Right lobe of liver (tissue), 6 donors: ENCODE measurements around the gene PPAN. TPM values are rescaled to one million over a fixed set of nuclear protein-coding genes. Genes with fewer than 3 reads are reported as not detected.
A peak's percentile ranks its signal among the peaks of the same experiment; 100 is the strongest.

Source experiments
- ATAC-seq, 4 donors: fragments of 200-7000 bp; cut with Tn5 transposase; one replicate each; pipeline ENCODE4 v1.9.1; 2020; ENCODE audit warnings: mild to moderate bottlenecking in 4 of 4, moderate library complexity in 4 of 4
- DNase-seq, 3 donors: peaks; one replicate each; pipeline ENCODE4 v3.0.0-alpha.2; 2020
- H3K27ac ChIP-seq, 3 donors: fragments of 200-600 bp; one replicate each; pipeline ENCODE4 v1.8.0; 2022
- H3K27me3 ChIP-seq, 2 donors: fragments of 200-600 bp; one replicate each; pipeline ENCODE4 v1.8.0; 2022
- H3K36me3 ChIP-seq, 4 donors: fragments of 200-600 bp; sonication (generic) in 1 of 4; one replicate each; pipeline versions ENCODE4 v1.5.1 to v1.8.0; 2017 to 2022; ENCODE audit warnings: control low read depth in 1 of 4
- H3K4me1 ChIP-seq, 4 donors: fragments of 200-600 bp; sonication (generic) in 1 of 4; one replicate each; pipeline versions ENCODE4 v1.5.1 to v1.8.0; 2017 to 2022; ENCODE audit warnings: control low read depth in 1 of 4
- H3K4me3 ChIP-seq, 3 donors: fragments of 200-600 bp; one replicate each; pipeline ENCODE4 v1.8.0; 2022
- H3K9me3 ChIP-seq, 4 donors: fragments of 200-600 bp; sonication (generic) in 1 of 4; one replicate each; pipeline versions ENCODE4 v1.5.1 to v1.8.0; 2017 to 2022; ENCODE audit warnings: control low read depth in 1 of 4
- POLR2A ChIP-seq: fragments of 450-650 bp; IDR thresholded peaks from one replicate; pipeline ENCODE4 v1.6.1; 2017; ENCODE audit warnings: antibody characterized with exemption, mild to moderate bottlenecking
- WGBS: methylation state at CpG from one replicate; pipeline ENCODE4 v1.1.6; 2018; ENCODE audit warnings: low coverage, low lambda C conversion rate; ENCODE audit not compliant: insufficient coverage; ENCODE audit errors: missing lambda C conversion rate; 5-methylcytosine and 5-hydroxymethylcytosine counted together
- intact Hi-C, 2 donors: fragments of 100-400 bp; cut with DNase I; formaldehyde crosslinking; loops; one replicate each; pipeline versions ENCODE4 v1.11.2 to v1.14.1; 2022
- total RNA-seq, 6 experiments: library from RNA; depleted of rRNA in 2 of 6; stranded (reverse); fragments of >200 nt in 2 of 6; fragmentation: NEBNext Ultra II Directional in 3 of 6; extraction: Animal tissue kit (Norgen Biotek cat#: 25700) in 3 of 6; gene quantifications; one replicate each; pipeline versions ENCODE4 v1.1.0 to v1.2.4, GENCODE V29; 2016 to 2023
- TF ChIP-seq, protein P1 (sequence below), 4 donors: fragments of 200-600 bp in 3 of 4; fragments of 450-650 bp in 1 of 4; IDR thresholded peaks; one replicate each; pipeline versions ENCODE4 v1.5.1 to v1.8.0; 2016 to 2022; ENCODE audit warnings: antibody characterized with exemption in 4 of 4, mild to moderate bottlenecking in 2 of 4
- donor health status: DM: no; HTN: yes; CAD: no.
- donor health status: DM: no; HTN: no; CAD: no.
- donor health status: DM: no; HTN: no; CAD: no.
- donor health status: DM: no; HTN: yes; CAD: no.
- donor health status: DM: no; HTN: yes; CAD: no.

Gene PPAN
- total RNA-seq, 6 experiments from 2014 or later: 11.2 to 19.9 (median 18.4) TPM

DNA sequence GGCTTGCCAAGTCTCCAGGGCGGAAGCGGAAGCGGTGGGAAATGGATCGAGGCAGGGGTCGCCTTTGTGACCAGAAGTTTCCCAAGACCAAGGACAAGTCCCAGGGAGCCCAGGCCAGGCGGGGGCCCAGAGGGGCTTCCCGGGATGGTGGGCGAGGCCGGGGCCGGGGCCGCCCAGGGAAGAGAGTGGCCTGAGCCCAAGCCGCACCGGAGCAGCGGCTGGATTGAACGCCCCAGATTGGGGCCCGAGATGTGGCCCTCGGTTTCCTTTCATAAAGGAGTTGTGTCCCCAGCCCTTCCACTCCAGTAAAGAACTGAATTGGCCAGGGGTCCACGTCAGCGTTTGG is 4.8 kb downstream of the PPAN start:
- H3K36me3 ChIP-seq: peaks cover 0 to 57% (median 26%) of the 10 kb centered on the region in 4 donors
- H3K9me3 ChIP-seq: no peaks in the 10 kb centered on the region
- TF ChIP-seq, protein P1, sequence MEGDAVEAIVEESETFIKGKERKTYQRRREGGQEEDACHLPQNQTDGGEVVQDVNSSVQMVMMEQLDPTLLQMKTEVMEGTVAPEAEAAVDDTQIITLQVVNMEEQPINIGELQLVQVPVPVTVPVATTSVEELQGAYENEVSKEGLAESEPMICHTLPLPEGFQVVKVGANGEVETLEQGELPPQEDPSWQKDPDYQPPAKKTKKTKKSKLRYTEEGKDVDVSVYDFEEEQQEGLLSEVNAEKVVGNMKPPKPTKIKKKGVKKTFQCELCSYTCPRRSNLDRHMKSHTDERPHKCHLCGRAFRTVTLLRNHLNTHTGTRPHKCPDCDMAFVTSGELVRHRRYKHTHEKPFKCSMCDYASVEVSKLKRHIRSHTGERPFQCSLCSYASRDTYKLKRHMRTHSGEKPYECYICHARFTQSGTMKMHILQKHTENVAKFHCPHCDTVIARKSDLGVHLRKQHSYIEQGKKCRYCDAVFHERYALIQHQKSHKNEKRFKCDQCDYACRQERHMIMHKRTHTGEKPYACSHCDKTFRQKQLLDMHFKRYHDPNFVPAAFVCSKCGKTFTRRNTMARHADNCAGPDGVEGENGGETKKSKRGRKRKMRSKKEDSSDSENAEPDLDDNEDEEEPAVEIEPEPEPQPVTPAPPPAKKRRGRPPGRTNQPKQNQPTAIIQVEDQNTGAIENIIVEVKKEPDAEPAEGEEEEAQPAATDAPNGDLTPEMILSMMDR (IDR thresholded peaks at IDR 0.05): no peak
- TF ChIP-seq POLR2A: no peak
- ATAC-seq: no peak
- H3K27ac ChIP-seq: no peak overlapping the region
- no peaks in the 10 kb centered on the region for H3K27me3 ChIP-seq
- no peak for DNase-seq
- intact Hi-C loops: no loop called here
- H3K4me3 ChIP-seq: no peak overlapping the region
- H3K4me1 ChIP-seq: peaks cover 0 to 7% (median 3%) of the 10 kb centered on the region in 4 donors
- 87% methylated on average over 11 of the region's 19 CpGs for WGBS

DNA sequence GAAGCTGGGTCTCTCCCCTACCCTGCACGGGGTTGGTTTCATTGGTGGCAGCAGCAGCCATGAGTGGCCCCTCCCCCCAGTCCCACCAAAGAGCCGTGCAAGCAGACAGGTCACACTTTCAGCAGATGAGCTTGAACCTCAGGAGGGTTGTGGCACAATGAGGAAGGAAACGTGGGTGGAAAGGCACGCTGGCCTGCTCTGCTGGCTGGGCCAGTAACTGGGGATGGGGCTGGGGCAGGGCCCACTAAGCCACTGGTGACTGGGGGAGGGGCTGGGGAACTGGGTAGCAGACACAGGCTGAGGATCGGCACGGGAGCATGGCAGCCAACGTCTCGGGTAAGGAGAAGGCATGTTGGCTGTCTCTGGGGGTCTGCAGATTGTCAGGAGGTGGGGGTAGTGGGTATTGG is 5.2 kb downstream of the PPAN start, which contains the start of gene P2RY11:
P2RY11 (plus strand) TSS at position 289 of the 407 bp plus-strand sequence; CDS start at position 318, 29 bp downstream.
- WGBS: 42% methylated on average over 4 of the region's 8 CpGs
- Histone ChIP-seq H3K4me3 (peak within 1 kb of the TSS in 1 of 3 donors; percentile 10), H3K4me1 (peaks cover 0 to 7% (median 3%) of the 10 kb centered on the region in 4 donors), H3K9me3 (no peaks in the 10 kb centered on the region), H3K27me3 (no peaks in the 10 kb centered on the region), H3K36me3 (peaks cover 0 to 61% (median 27%) of the 10 kb centered on the region in 4 donors), H3K27ac (no peak within 1 kb of the TSS)
- no peak for DNase-seq
- intact Hi-C loops: no loop called here
- TF ChIP-seq, protein P1 (IDR thresholded peaks at IDR 0.05): no peak
- no peak for TF ChIP-seq POLR2A
- peak in 1 of 4 donors; percentile 9 for ATAC-seq

DNA sequence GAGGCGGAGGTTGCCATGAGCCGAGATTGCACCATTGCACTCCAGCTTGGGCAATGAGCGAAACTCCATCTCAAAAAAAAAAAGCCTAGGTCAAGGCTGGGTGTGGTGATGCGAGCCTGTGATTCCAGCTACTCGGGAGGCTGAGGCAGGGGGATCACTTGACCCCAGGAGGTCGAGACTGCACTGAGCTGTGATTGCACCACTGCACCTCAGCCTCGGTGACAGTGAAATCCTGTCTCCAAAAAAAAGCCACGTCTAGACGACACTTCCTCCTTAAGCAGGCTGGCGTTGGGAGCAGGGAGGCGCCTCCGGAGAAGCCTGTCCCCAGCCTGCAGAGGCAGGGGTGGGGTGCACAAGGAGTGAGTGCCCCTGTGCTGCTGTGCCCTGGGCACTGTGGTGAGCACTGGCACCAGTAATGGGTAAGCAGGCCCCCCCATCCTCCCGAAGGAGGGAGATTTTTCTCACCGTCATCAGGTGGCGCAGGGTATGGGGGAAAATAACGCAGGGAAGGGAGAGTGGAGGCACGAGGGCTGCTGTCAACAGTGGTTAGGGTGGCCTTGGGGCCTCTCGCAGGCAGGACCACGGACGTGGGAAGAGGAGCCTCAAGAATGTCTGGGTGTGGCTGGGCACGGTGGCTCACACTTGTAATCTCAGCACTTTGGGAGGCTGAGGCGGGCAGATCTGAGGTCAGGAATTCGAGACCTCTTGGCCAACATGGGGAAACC is 6.0 kb downstream of the PPAN start:
- Histone ChIP-seq H3K9me3 (no peaks in the 10 kb centered on the region), H3K36me3 (peaks cover 0 to 69% (median 31%) of the 10 kb centered on the region in 4 donors), H3K4me3 (peak overlapping the region in 1 of 3 donors; percentile 10), H3K27me3 (no peaks in the 10 kb centered on the region), H3K27ac (no peak overlapping the region), H3K4me1 (peaks cover 0 to 1% (median under 1%) of the 10 kb centered on the region in 4 donors)
- intact Hi-C loops: no loop called here
- DNase-seq: no peak
- TF ChIP-seq POLR2A: no peak
- TF ChIP-seq, protein P1 (IDR thresholded peaks at IDR 0.05): no peak
- WGBS: 57% methylated on average over 13 of the region's 23 CpGs
- ATAC-seq: peak; percentile 2 to 8 (median 4)

DNA sequence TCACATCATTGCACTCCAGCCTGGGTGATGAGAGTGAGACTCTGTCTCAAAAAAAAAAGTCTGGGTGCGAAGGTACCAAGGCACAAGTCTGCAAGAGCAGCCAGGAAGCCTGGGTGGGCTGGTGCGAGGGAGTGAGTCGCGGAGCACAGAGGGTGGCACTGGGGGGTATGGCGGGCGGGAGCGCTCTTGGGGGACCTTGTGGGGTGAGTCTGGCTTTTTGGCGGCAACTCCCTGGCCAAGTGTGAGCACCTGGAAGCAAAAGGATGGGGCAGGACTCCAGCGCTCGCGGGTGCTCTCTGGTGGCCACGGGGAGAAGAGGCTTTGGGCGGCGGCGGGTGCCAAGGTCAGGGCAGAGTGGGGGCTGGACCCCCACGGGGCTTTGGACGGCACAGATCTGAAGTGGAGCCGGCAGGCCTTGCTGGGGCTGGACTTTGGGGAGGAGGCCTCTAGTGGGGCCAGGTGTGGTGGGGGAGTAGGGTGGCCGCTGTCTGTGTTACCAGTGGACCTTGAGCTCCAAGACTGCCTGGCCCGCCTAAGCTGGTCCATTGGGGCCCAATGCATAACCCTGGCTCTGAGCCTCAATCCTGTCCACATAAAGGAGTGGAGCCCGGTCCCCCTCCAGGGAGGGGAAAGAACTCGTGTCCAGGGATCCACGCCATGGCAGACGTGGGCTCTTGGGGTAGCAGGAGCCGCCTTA is 6.9 kb downstream of the PPAN start:
- intact Hi-C loops: no loop called here
- no peak overlapping the region for H3K27ac ChIP-seq
- 7% methylated on average over 7 of the region's 25 CpGs for WGBS
- H3K36me3 ChIP-seq: peaks cover 0 to 69% (median 31%) of the 10 kb centered on the region in 4 donors
- TF ChIP-seq, protein P1 (IDR thresholded peaks at IDR 0.05): peak; percentile 55 to 64 (median 59)
- no peak for TF ChIP-seq POLR2A
- no peaks in the 10 kb centered on the region for H3K4me1 ChIP-seq
- no peaks in the 10 kb centered on the region for H3K9me3 ChIP-seq
- ATAC-seq (peak; percentile 54 to 74 (median 68)), DNase-seq (peak in 2 of 3 donors; percentile 68 to 71)
- no peaks in the 10 kb centered on the region for H3K27me3 ChIP-seq
- H3K4me3 ChIP-seq: peak overlapping the region in 1 of 3 donors; percentile 4
